ENCODE data around the gene CSPG4.
"Not testable (repeated sequence)": the region's sequence is repeated elsewhere in the genome, so short reads cannot be mapped to it uniquely, and the experiment has no call there.

The CSPG4 gene

DNA sequence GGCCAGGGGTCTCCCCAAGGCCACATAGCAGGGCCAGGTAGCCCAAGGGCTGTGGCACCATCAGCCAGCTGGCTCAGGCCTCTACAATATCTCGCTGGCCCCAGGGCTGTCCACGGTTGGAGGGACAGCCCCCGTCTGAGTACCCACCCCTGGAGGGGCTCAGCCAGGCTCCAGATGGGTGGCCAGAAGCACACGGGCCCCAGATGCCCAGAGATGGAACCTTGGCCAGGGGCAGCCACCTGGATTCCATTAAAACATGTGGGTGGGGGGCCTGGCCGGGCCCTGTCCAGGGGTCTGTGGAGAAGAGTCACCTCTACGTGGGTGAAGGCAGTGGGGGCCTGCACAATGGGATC is 8.4 kb downstream of the CSPG4 start (continued):
- TF ChIP-seq, protein P1, sequence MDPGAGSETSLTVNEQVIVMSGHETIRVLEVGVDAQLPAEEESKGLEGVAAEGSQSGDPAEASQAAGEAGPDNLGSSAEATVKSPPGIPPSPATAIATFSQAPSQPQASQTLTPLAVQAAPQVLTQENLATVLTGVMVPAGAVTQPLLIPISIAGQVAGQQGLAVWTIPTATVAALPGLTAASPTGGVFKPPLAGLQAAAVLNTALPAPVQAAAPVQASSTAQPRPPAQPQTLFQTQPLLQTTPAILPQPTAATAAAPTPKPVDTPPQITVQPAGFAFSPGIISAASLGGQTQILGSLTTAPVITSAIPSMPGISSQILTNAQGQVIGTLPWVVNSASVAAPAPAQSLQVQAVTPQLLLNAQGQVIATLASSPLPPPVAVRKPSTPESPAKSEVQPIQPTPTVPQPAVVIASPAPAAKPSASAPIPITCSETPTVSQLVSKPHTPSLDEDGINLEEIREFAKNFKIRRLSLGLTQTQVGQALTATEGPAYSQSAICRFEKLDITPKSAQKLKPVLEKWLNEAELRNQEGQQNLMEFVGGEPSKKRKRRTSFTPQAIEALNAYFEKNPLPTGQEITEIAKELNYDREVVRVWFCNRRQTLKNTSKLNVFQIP (CRISPR knock-in tag; IDR thresholded peaks at IDR 0.05; ENCODE audit: borderline replicate concordance, low read depth), result no peak
- TF ChIP-seq ZC3H10 (CRISPR knock-in tag; IDR thresholded peaks at IDR 0.05) (no peak), ESRRG (CRISPR knock-in tag; IDR thresholded peaks at IDR 0.05) (no peak), OSR1 (CRISPR knock-in tag; IDR thresholded peaks at IDR 0.05) (no peak), ZFP3 (CRISPR knock-in tag; IDR thresholded peaks at IDR 0.05) (no peak), ZNF70 (CRISPR knock-in tag; IDR thresholded peaks at IDR 0.05) (no peak)

DNA sequence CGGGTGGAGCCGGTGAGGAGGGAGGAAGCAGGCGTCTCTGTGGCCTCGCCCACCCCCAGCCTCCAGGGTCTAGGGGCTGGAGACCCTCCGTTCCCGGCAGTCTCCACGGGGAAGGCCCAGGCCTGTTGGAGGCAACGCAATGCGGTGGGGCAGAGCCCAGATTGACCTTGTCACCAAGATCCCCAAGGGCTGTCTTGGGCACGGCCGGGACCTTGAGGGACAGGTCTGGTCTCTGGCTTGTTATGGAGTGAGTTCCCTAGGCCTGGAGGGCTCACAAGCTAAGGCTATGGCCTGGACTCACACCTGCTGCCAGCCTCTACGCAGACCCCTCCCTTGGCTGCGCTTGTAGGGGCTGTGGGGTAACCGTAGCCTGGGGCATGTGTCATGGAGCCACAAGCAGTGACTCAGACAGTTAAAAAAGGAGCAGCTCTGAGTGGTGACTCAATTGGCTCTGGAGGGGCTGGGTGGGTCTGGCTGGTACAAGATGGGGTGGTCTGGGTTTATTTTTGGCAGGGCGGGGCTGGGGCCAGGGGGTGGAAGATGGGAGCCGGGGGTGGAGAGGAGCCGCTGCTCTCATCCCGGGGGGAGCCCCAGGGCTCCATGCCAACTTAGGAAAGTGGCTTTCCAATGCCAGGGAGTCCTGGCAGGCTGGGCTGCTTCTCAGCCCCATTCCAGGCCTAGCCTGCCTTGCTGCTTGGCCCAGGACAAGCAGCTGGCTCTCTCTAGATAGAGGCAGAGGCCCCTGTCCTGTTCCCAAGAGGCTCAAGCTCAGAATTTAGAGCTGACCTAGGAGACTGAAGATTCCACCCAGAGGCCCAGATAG is 9.0 kb downstream of the CSPG4 start:
- ATAC-seq, result peak; percentile 55

DNA sequence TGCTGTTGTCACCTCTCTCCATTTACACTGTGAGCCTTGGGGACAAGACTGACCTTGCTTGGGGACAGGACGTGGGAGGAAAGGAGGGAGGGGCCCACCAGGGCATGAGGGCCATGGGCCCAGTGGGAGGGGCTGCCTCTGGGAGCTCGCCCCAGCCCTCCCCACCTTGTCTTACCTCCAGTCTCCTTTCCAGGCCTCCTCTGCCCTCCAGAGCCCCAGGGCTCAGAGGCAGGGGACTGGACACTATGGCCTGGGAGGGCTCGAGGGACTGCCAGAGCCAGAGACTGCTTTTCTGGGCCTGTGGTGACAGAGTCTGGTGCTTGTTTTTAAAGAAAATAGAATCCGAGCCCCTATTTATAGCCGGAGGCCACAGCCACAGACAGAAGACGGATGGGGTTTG is 10.2 kb downstream of the CSPG4 start:
- TF ChIP-seq ESRRG (CRISPR knock-in tag; IDR thresholded peaks at IDR 0.05) (no peak), GLIS3 (CRISPR knock-in tag; IDR thresholded peaks at IDR 0.05) (no peak), SNAI2 (CRISPR knock-in tag; IDR thresholded peaks at IDR 0.05) (no peak), ISL1 (CRISPR knock-in tag; IDR thresholded peaks at IDR 0.05) (no peak), ZC3H10 (CRISPR knock-in tag; IDR thresholded peaks at IDR 0.05) (no peak), ZFP30 (CRISPR knock-in tag; IDR thresholded peaks at IDR 0.05) (no peak), ZNF8 (CRISPR knock-in tag; IDR thresholded peaks at IDR 0.05) (no peak), TOX (CRISPR knock-in tag; IDR thresholded peaks at IDR 0.05; ENCODE audit: borderline replicate concordance) (no peak), OSR1 (CRISPR knock-in tag; IDR thresholded peaks at IDR 0.05) (no peak), ZFP3 (CRISPR knock-in tag; IDR thresholded peaks at IDR 0.05) (no peak)
- TF ChIP-seq, protein P2, sequence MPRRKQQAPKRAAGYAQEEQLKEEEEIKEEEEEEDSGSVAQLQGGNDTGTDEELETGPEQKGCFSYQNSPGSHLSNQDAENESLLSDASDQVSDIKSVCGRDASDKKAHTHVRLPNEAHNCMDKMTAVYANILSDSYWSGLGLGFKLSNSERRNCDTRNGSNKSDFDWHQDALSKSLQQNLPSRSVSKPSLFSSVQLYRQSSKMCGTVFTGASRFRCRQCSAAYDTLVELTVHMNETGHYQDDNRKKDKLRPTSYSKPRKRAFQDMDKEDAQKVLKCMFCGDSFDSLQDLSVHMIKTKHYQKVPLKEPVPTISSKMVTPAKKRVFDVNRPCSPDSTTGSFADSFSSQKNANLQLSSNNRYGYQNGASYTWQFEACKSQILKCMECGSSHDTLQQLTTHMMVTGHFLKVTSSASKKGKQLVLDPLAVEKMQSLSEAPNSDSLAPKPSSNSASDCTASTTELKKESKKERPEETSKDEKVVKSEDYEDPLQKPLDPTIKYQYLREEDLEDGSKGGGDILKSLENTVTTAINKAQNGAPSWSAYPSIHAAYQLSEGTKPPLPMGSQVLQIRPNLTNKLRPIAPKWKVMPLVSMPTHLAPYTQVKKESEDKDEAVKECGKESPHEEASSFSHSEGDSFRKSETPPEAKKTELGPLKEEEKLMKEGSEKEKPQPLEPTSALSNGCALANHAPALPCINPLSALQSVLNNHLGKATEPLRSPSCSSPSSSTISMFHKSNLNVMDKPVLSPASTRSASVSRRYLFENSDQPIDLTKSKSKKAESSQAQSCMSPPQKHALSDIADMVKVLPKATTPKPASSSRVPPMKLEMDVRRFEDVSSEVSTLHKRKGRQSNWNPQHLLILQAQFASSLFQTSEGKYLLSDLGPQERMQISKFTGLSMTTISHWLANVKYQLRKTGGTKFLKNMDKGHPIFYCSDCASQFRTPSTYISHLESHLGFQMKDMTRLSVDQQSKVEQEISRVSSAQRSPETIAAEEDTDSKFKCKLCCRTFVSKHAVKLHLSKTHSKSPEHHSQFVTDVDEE (CRISPR knock-in tag; IDR thresholded peaks at IDR 0.05), result no peak
- no peak for ATAC-seq

DNA sequence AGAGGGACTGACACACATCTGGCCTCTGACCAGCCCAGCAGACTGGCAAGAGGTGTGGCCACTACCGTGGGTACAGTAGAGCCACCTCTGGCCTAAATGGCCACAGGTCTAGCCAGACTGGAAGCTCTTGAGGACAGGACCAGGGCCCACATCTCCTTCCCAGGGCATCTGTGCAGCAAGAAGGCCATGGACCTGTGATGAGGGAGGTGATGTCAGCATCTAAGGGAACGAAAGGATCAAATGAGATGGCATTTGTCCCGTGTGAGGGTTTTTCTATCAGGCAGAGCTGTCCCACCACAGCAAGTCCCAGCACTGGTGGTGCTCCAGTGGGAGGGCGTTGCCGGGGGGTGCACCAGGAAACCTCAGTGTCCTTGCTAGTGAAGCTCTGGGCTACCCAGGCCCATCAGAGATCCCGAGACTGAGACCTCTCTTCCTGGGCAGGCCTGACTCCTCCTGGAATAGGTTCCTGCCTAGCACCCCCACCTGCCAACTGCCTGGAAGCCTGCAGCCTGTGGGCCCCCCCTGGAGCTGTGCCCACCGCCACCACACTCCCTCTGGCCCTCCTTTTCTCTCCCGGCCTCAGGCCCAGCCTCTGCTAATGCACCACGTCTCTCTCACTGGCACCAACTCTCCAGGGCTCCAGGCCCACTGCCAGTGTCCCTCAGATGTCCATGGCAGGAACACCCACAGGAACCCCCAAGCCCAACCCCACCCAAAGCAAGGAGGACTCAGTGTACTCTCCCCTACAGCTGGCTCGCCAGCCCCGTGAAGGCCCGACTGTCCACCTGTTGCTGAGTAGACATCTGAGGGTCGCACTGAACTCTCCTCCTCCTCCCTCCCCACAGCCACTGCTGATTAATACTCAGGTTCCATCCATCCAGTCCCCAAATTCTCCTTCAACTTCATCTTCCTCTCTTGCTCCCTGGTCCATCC is 11.3 kb downstream of the CSPG4 start:
- not testable (repeated sequence) for ATAC-seq

DNA sequence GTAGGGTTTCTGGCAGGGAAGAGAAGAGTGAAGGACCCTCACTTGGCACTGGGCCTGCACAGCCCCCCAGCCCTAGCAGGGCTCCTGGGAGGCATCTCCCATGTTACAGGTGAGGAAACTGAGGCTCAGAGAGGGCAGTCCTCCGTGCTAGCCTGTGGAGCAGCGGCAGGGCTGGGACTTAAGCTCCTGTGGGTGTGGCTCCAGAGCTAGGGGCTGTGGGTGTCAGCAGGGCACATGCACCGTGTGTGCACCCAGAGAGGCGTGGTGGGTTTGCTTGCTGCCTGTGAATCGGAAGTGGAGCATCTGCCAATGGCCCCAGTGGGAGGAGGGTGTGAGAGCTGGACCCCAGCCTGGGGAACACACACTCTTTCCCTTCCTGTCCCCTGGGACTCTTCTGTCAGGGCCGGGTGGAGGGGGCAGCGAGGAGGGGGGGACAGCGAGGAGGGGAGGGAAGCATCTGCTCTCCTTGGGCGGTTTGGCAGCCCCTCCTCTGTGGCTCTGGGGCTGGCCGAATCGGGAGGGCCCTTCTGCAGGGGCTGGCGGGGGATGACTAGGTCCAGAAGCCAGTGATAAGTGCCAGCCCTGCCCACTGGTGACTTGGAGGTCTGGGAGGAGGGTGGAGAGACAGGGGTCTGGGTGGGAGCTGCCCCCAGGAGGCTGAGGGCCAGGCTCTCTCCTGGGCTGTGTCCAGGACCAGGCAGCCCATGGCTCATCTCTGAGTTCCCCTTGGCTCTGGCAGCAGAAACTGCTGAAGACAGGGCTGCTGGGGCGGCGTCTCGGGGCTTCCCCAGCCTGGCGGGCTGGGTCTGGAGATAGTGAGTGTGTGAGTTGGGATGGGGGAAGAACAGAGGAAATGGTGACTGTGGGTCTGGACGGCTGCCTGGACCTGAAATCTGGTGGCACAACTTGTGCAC is 12.4 kb downstream of the CSPG4 start:
- ATAC-seq, result peak; percentile 76

DNA sequence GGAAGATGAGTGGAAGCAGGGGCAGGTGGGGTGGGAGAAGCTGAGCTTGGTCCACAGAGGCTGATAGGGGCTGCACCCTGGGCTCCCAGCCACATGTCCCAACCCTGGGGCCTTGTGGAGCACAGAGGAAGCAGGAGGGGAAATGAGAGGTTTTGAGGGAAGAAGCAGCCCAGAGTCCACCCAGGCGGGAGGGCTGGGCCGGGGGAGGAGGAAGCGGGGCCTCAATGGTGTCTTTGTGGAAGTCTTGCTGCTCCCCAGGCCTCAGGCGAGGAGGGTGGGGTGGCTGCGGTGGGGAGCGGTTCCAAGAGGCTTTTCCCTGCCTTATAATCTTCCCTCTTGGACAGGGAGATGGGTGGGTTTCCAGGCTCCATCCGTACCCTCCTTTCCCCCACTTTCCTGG is 13.1 kb downstream of the CSPG4 start:
- not testable (repeated sequence) for ATAC-seq

DNA sequence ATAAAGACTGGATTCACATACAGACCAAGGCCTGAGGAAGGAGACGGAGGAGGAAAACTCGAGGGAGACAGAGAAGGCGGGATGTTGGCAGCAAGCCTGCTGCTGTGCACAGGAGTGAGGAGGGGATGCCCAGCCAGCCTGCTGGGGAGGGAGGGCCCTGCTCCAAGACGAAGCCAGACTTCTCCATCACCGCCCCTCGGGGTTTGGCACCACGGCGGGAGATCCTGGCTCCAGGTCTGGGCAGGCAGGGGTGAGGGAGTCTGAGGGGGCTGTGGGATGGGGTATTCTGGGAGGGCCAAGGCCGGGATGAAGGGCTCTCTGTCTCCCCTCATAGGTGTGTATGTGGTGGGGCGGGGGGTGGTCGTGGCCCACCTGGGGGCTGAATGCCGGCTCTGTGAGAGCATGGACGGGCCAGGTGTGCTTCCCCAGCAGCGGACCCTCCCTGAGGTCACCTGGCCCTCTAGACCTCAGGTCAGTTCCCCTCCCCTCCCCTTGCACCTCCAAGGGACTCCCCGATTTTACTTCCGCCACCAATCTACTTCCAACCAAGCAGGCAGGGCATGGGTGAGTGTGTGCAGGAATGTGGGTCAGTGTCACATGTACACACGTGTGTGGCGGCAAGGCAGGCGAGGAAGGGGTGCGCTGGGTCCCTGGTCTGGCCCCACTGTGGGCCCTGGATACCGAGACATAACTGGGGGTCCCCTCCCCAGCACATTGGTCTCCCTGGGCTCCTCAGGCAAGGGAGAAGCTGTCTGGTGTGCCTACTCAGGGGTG is 14.5 kb downstream of the CSPG4 start:
- ATAC-seq, result not testable (repeated sequence)
